Adipocyte (in vitro differentiated cells): ENCODE measurements around the gene FAM13A.

Experiments used
- DNase-seq: peaks from one replicate; pipeline ENCODE4 v3.0.0-alpha.2; 2015; ENCODE audit warnings: low read depth
- H3K27me3 ChIP-seq: replicated peaks from 2 replicates; pipeline ENCODE4 v1.7.0; 2013; ENCODE audit warnings: mild to moderate bottlenecking, low read length, moderate library complexity; ENCODE audit not compliant: control insufficient read depth, insufficient read depth
- H3K36me3 ChIP-seq: 2 replicates; pipeline ENCODE4 v1.7.0; 2013; ENCODE audit warnings: low read length, mild to moderate bottlenecking, moderate library complexity; ENCODE audit not compliant: control insufficient read depth, insufficient read depth, severe bottlenecking
- H3K4me1 ChIP-seq: 2 replicates; pipeline ENCODE4 v1.7.0; 2013; ENCODE audit warnings: mild to moderate bottlenecking, low read length, moderate library complexity; ENCODE audit not compliant: control insufficient read depth, insufficient read depth
- H3K4me3 ChIP-seq: 2 replicates; pipeline ENCODE4 v1.7.0; 2013; ENCODE audit warnings: mild to moderate bottlenecking, low read length, moderate library complexity
- H3K9ac ChIP-seq: 2 replicates; pipeline ENCODE4 v1.7.0; 2013; ENCODE audit warnings: mild to moderate bottlenecking, low read length, moderate library complexity
- H3K9me3 ChIP-seq: 2 replicates; pipeline ENCODE4 v1.7.0; 2013; ENCODE audit warnings: mild to moderate bottlenecking, low read length, moderate library complexity; ENCODE audit not compliant: control insufficient read depth

The FAM13A gene

GRCh38 chr4:88976775-88977035 lies 80.3 kb downstream of the FAM13A start:
- Histone ChIP-seq H3K27me3 (no peaks in the 10 kb centered on the region), H3K4me3 (no peak overlapping the region)
- no peak for DNase-seq

GRCh38 chr4:88975958-88976774 lies 80.8 kb downstream of the FAM13A start:
- no peak for DNase-seq
- peaks cover 19% of the 10 kb centered on the region for H3K4me1 ChIP-seq
- no peak overlapping the region for H3K9ac ChIP-seq
- H3K27me3 ChIP-seq = no peaks in the 10 kb centered on the region
- H3K4me3 ChIP-seq = peak overlapping the region; percentile 39
- H3K9me3 ChIP-seq = no peaks in the 10 kb centered on the region
- no peaks in the 10 kb centered on the region for H3K36me3 ChIP-seq

More at GRCh38 chr4:88976775-88977035, 80.3 kb downstream of the FAM13A start:
- H3K4me1 ChIP-seq = peaks cover 23% of the 10 kb centered on the region
- H3K9me3 ChIP-seq = no peaks in the 10 kb centered on the region
- no peak overlapping the region for H3K9ac ChIP-seq
- H3K36me3 ChIP-seq = no peaks in the 10 kb centered on the region

- H3K36me3 ChIP-seq = no peaks in the 10 kb centered on the region
- no peak overlapping the region for H3K9ac ChIP-seq
- no peaks in the 10 kb centered on the region for H3K27me3 ChIP-seq
- H3K9me3 ChIP-seq = no peaks in the 10 kb centered on the region
- no peak overlapping the region for H3K4me3 ChIP-seq
- peaks cover 16% of the 10 kb centered on the region for H3K4me1 ChIP-seq
- peak; percentile 38 for DNase-seq
Observed at GRCh38 chr4:88971536-88971935, 85.4 kb downstream of the FAM13A start.

GRCh38 chr4:88969746-88970145 lies 87.2 kb downstream of the FAM13A start:
- DNase-seq = no peak
- Histone ChIP-seq H3K9me3 (no peaks in the 10 kb centered on the region), H3K27me3 (no peaks in the 10 kb centered on the region), H3K4me1 (peaks cover 5% of the 10 kb centered on the region), H3K4me3 (no peak overlapping the region), H3K9ac (no peak overlapping the region), H3K36me3 (no peaks in the 10 kb centered on the region)

GRCh38 chr4:88969271-88969670 lies 87.7 kb downstream of the FAM13A start:
- Histone ChIP-seq H3K4me1 (peaks cover 6% of the 10 kb centered on the region), H3K9me3 (no peaks in the 10 kb centered on the region), H3K27me3 (no peaks in the 10 kb centered on the region), H3K4me3 (no peak overlapping the region), H3K36me3 (no peaks in the 10 kb centered on the region), H3K9ac (no peak overlapping the region)
- no peak for DNase-seq

GRCh38 chr4:88967883-88968331 lies 89.1 kb downstream of the FAM13A start:
- H3K4me1 ChIP-seq = peaks cover 15% of the 10 kb centered on the region
- no peaks in the 10 kb centered on the region for H3K9me3 ChIP-seq
- DNase-seq = no peak
- no peaks in the 10 kb centered on the region for H3K36me3 ChIP-seq
- no peaks in the 10 kb centered on the region for H3K27me3 ChIP-seq
- no peak overlapping the region for H3K9ac ChIP-seq
- H3K4me3 ChIP-seq = no peak overlapping the region

GRCh38 chr4:88965053-88965452 lies 91.9 kb downstream of the FAM13A start:
- Histone ChIP-seq H3K4me3 (no peak overlapping the region), H3K9ac (no peak overlapping the region), H3K4me1 (peaks cover 33% of the 10 kb centered on the region), H3K9me3 (no peaks in the 10 kb centered on the region), H3K27me3 (no peaks in the 10 kb centered on the region), H3K36me3 (no peaks in the 10 kb centered on the region)
- DNase-seq = no peak

GRCh38 chr4:88964450-88964849 lies 92.5 kb downstream of the FAM13A start:
- Histone ChIP-seq H3K9ac (no peak overlapping the region), H3K36me3 (no peaks in the 10 kb centered on the region), H3K27me3 (no peaks in the 10 kb centered on the region), H3K4me3 (no peak overlapping the region), H3K4me1 (peaks cover 33% of the 10 kb centered on the region), H3K9me3 (no peaks in the 10 kb centered on the region)
- peak; percentile 57 for DNase-seq

- Histone ChIP-seq H3K4me3 (no peak overlapping the region), H3K4me1 (peaks cover 33% of the 10 kb centered on the region), H3K9ac (no peak overlapping the region), H3K27me3 (no peaks in the 10 kb centered on the region), H3K9me3 (no peaks in the 10 kb centered on the region), H3K36me3 (no peaks in the 10 kb centered on the region)
- DNase-seq = peak; percentile 63
Observed at GRCh38 chr4:88963817-88964216, 93.2 kb downstream of the FAM13A start.

- no peak for DNase-seq
- Histone ChIP-seq H3K4me3 (no peak overlapping the region), H3K9me3 (no peaks in the 10 kb centered on the region), H3K9ac (no peak overlapping the region), H3K27me3 (no peaks in the 10 kb centered on the region), H3K4me1 (peaks cover 39% of the 10 kb centered on the region), H3K36me3 (no peaks in the 10 kb centered on the region)
Observed at GRCh38 chr4:88962396-88962795, 94.6 kb downstream of the FAM13A start.

- peaks cover 49% of the 10 kb centered on the region for H3K4me1 ChIP-seq
- peak overlapping the region; percentile 29 for H3K9ac ChIP-seq
- H3K27me3 ChIP-seq = no peaks in the 10 kb centered on the region
- H3K36me3 ChIP-seq = no peaks in the 10 kb centered on the region
- no peak for DNase-seq
- H3K4me3 ChIP-seq = no peak overlapping the region
- no peaks in the 10 kb centered on the region for H3K9me3 ChIP-seq
Observed at GRCh38 chr4:88960576-88960975, 96.4 kb downstream of the FAM13A start.

GRCh38 chr4:88958080-88958479 lies 98.9 kb downstream of the FAM13A start:
- Histone ChIP-seq H3K4me1 (peaks cover 47% of the 10 kb centered on the region), H3K4me3 (no peak overlapping the region), H3K36me3 (no peaks in the 10 kb centered on the region), H3K9ac (peak overlapping the region; percentile 53), H3K27me3 (no peaks in the 10 kb centered on the region), H3K9me3 (no peaks in the 10 kb centered on the region)
- no peak for DNase-seq
